GM19025 (cell line): Measurements from ENCODE around the gene HDGF.

Experiments used
- ATAC-seq: cut with Tn5 transposase; IDR thresholded peaks from one replicate; pipeline ENCODE4 v1.9.1; 2021; ENCODE audit warnings: mild to moderate bottlenecking, low read depth, moderate library complexity; ENCODE audit not compliant: unreplicated experiment

HDGF gene

GRCh38 chr1:156751451-156751756 lies at the start of gene HDGF:
TSS of gene HDGF (minus strand) at chr1:156751675. CDS start at chr1:156751429, 246 bp downstream.
- peak; percentile 9 for ATAC-seq

DNA sequence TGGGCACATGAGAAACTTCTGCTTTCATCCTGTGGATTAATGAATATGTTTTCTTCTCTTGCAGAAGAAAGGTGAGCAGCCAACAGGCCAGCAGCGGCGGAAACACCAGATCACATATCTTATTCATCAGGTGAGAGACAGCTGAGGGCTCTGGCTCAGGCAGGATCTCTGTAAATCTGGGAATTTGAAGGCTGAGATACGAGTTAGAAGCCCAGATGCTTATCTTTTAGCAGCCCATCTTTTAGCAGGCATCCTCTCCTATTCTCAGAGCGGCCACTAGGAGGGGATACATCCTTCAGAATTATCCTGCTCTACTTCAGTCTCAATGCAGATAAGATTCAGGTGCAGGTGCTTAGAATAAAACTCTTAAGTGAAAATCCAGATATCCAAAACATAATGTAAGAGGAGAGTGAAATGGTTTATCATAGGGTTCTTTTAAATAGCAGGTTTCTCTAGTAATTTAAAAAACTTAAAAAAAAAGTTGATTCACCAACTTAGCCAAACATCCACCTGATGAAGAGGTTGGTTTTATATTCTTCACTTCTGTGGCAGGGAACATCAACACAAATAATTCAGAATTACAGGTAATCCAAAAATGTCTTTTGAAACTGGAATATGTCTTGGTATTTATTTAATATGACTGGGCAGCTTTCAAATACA lies 45.9 kb upstream of the HDGF start:
- no peak for ATAC-seq

DNA sequence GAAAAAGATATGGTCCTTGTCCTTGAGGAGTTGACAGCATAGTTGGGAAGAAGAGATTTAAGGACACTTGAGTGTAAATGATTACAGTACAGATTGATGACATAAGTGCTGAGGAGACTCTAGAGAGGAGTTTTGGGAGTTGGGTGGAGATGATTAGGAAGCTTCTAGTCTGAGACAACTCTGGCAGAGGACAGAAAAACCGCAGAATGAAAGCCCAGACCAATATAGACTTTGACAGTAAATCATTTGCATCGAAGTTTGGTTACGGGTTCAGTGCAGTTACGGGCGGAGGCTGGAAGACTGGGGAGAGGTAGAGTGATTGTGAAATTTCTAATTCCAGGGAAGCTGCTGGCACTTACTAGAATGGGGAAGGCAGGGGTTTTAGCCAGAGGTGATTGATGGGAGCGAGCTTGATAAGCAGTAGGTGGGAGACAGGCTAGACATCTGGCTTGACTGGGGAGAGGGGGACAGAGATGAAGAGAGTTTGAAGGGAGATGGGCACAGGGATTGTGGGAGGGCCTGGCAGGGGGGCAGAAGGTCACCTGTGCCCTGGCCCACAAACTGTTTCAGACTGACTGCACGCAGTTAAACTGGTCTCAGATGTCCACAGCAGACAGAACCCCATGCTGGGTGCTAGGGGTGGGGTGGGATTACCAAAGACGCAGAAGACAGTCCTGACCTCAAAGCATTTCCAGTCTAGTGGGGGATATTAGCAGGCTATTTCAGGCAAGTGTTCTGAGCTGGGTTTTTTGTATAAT lies 45.0 kb upstream of the HDGF start:
- ATAC-seq: no peak

GRCh38 chr1:156795787-156796186 lies 44.3 kb upstream of the HDGF start:
- no peak for ATAC-seq

DNA sequence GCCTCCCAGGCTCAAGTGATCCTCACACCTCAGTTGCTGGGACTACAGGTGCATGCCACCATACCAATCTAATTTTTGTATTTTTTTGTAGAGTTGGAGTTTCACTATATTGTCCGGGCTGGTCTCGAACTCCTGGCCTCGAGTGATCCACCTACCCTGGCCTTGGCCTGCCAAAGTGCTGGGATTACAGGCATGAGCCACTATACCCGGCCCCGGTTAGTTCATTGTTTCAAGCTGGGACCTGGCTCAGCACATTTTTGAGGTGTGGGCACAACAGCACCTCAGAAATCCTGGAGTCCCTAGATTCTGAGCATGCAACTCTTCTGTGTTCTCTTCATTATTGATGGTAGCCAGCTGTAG lies 43.9 kb upstream of the HDGF start:
- ATAC-seq: no peak

- ATAC-seq: no peak
These were observed 43.3 kb upstream of the HDGF start for GRCh38 chr1:156794506-156795373.

DNA sequence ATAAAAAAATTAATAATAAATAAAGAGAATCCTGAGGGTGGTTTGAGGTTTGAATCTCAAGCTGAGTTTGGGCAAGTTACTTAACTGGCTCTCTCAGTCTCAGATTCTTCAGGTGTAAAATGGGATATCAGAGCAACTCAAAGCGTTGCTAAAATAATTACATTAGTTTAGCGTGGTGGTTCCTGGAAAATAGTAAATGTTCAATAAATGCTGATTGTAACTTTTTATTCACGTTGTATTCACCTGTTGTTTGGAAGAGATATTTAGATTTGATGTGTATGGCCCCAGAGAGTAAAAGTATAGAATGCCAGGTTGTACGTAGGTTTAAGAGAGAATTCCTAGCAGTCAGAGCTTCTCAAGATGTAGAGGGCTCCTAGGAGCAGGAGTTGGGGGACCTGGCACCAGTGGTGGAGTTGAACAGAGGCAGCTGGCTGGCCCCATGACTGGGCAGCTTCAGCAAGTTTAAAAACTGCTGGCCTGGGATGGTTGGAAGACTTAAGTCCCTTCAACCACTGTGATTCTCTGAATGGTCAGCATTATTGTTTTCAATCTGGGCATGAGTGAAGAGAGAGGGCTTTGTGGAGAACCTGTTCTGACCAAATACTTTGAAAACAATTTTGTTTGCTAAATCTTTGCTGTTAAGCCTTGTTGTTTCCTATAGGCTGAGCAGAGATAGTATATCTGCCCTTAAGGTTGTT lies 38.3 kb upstream of the HDGF start:
- ATAC-seq: no peak

GRCh38 chr1:156788136-156788535 lies 36.7 kb upstream of the HDGF start:
- ATAC-seq: no peak

GRCh38 chr1:156786640-156787039 lies 35.2 kb upstream of the HDGF start:
- no peak for ATAC-seq

GRCh38 chr1:156785458-156785857 lies 34.0 kb upstream of the HDGF start:
- no peak for ATAC-seq

- no peak for ATAC-seq
These were observed 30.2 kb upstream of the HDGF start for GRCh38 chr1:156781585-156782186.

DNA sequence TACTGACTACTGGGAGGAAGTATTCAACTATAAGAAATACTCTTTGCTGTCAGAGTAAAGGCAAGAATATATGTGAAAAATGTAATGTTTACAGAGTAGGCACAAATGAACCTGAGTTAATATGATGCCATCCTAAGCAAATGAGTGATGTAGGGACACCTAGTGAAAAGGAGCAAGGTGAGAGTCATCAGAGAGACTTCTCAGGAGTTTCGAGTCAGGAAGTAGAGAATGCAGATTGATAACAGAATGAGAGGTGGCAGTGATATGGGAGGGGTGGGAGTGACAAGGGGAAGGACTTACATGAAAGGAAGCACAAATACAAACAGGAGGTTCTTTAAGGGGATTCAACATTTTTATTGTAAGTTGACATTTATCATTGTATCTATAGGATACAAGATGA lies 26.1 kb upstream of the HDGF start:
- no peak for ATAC-seq

DNA sequence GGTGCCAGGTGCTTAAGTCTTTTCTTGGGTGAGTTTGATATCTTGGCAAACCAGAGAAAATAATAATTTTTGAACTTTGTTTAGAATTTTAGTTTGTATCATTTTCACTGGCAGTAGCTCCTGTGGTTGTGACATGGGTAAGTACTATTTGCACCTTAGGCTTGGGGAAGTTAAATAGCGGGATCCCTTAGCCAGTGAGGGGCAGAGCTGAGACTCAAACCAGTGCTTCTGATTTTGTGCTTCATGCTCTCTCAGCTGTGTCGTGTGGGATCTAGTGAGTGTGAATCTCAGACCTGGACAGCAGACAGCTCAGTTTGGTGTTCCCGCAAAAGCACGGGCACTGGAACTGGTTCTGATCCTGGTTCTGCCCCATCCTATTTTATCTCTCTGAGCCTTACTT lies 25.5 kb upstream of the HDGF start:
- ATAC-seq: no peak

GRCh38 chr1:156775799-156776198 lies 24.3 kb upstream of the HDGF start:
- ATAC-seq: no peak

- no peak for ATAC-seq
These were observed 22.1 kb upstream of the HDGF start for GRCh38 chr1:156773607-156774006.

- no peak for ATAC-seq
These were observed 21.4 kb upstream of the HDGF start for GRCh38 chr1:156772728-156773497.

GRCh38 chr1:156772222-156772621 lies 20.7 kb upstream of the HDGF start:
- no peak for ATAC-seq

DNA sequence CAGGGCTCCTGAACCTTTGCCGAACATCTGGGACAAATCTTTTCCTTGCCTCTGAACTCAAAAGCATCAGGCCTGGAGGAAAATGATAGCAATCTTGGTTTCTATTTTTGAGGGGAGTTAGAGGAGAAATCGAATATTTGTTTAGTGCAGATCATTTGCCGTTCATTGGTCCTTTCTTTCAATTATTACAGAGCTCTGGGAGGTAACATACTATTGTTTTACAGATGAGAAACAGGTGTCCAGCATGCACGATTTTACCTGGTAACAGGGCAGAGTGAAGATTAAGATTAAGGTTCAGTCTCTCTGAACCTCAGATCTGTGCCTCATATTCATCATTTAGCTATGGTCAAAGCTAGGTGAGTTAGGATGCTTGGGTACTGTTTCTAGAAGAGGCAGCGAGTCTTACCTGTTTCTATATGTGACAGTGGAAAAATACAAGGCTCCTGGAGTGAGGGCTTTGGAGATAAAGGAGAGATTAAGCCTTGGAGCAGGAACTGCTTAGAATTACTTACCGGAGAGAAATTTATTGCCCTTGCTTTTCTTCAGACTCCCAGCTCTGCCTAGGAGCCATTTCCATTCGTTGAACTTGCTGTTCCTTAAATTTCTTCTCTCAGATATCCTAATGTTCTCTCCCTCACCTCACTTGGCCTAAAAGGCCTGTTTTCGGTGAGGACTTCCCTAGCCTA lies 17.3 kb upstream of the HDGF start:
- no peak for ATAC-seq

GRCh38 chr1:156767879-156768604 lies 16.6 kb upstream of the HDGF start:
- ATAC-seq: no peak
